Activated naive CD4-positive, alpha-beta T cell treated with anti-CD3 and anti-CD28 coated beads, Interleukin-2, amount 50 U/mL, for 16 hours (primary cell): ENCODE results near the gene DGLUCY.
"Not testable (repeated sequence)": the region's sequence is repeated elsewhere in the genome, so short reads cannot be mapped to it uniquely, and the experiment has no call there.

Experiments used
- DNase-seq: peaks from one replicate; pipeline ENCODE4 v3.0.0-alpha.2; 2020

Gene DGLUCY

DNA sequence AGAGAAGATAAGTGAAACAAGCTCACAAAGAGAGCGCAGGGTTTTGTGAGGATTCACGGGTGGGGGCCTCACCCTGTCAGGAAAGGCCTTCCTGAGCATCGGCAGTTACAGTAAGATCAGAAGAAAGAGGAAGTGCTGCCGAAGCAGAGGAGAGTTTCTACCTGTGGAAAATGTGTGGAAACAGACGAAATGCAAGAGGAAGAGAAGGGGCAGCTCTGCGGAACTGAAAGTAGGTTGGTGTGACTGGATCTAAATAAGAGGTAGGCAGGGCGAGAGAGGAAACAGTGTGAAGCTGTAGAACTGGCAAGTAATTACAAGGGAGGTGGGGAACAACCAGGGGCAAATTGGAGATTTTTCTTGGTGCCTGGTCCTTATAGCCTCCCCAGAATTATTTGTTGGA is 128.0 kb downstream of the DGLUCY start:
- no peak for DNase-seq

DNA sequence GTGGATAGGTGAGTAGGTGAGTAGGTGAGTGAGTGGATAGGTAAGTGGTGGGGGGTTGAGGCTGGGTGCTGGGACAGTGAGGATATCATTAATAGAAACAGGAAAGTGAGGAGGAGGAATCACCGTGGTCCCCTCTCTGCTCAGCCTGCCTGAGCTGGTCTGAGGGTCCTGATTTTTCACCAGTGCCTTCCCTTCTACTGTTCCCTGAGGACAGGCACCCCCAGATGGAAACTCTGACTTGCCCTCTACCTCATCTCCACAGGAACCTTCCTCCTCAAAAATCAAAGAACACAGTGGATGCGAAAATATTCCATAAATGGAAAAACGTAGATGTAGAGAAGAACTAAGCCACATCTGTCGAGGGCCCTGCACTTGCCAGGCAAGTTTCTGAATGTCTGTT is 128.8 kb downstream of the DGLUCY start:
- DNase-seq = no peak

DNA sequence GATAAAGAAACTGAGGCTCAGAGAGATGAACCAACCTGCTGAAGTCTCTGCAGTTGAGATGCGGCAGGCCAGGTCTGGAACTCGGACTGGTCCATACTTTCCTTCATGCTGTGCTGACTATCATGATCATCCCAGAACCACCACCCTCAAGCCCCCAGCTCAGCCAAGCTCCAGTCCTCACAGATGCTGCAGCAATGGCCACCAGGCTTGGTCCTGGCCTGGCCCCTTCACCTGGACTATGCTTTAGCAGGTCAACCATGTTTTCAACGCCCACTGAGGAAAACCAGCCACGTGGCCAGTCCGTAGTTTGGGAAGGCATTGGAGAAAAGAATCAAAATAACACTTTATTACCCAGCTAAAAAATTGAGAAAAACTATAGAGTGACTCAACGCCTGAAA is 129.2 kb downstream of the DGLUCY start:
- no peak for DNase-seq

DNA sequence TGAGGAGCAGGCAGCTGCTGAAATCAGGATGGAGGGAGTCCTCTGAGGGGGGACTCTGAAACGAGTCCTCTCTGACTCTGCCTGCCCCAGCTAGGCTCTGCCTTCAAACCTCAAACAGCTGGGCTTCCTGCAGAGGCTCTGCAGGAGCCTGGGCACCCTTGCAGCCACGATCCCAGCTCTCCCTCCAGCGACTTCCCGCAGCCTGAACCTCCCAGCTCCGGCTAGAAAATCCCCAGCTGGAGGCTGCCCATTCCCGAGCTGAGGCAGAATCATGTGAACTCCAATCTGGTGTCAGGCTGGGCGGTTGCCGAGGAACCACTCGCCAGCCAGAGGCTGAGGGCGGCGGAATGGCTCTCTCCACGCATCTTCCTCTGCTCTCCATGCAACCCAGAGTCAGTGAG is 130.6 kb downstream of the DGLUCY start, which contains the start of gene GPR68:
GPR68 (minus strand) TSS at position 204 of the 401 bp plus-strand sequence. CDS start 9,654 bp downstream, outside the sequence.
- DNase-seq = no peak

DNA sequence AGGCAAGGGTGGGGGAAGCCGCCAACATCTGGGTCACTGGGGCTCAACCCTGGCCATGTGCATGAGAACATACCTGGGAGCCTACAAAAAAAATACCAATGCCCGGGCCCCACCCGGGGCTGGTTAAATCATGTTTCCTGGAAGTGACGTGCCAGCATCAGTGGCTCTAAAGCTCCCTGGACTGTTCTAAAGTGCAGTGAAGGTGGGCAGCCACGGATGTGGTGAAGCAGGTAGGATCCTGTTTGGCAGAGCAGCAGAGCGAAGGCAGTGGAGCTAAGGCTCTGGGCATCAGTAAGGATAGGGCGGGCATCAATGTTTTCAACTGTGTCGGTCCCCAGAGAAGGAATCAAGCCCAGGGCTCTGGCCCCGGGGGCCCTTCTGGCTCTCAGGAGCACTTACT is 131.2 kb downstream of the DGLUCY start:
- peak; percentile 51 for DNase-seq

DNA sequence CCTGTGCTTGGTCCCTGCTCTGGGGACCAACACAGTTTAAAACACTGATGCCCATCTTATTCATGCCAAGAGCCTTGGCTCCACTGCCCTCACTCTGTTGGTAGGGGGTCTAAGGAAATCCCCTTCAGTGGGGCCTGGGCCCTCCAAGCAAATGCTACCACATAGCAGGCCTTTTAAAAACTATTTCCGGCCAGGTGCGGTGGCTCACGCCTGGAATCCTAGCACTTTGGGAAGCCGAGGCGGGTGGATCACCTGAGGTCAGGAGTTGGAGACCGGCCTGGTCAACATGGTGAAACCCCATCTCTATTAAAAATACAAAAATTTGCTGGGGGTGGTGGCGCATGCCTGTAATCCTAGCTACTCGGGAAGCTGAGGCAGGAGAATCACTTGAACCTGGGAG is 131.7 kb downstream of the DGLUCY start:
- not testable (repeated sequence) for DNase-seq

DNA sequence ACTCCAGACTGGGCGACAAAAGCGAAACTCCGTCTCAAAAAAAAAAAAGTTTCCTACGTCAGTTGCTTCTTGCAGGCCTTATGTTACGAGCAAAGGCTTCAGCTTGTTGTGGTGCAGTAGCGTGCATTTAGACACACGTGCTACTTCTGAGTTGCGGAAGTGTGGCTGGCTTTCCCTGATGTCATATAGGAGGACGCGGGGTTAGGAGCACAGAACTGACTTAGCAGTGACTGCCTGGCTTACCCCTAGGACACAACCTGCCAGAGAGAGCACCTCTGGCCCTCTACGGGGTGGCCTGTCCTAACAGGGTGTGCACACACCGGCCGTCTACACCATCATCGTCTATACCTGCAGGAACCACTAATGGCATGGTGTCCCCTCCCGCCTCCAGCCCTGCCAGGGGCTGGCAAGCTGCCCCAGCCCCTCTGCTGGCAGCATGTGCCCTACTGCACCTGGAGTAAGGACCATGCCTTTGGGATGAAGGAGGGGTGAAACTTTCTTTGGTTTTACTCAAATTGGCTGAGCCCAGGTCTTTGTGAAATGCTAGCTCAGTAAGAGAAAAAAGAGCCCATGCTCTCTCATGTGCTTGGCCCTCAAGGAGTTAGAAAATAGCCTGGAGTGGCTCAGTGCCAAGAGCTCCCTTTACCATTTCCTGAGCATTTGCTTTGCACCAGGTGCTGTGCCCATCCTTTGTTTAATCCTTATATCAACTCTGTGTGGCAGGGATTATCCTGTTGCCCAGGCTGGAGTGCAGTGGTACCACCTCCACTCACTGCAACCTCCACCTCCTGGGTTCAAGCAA is 132.4 kb downstream of the DGLUCY start:
- peak; percentile 64 for DNase-seq

DNA sequence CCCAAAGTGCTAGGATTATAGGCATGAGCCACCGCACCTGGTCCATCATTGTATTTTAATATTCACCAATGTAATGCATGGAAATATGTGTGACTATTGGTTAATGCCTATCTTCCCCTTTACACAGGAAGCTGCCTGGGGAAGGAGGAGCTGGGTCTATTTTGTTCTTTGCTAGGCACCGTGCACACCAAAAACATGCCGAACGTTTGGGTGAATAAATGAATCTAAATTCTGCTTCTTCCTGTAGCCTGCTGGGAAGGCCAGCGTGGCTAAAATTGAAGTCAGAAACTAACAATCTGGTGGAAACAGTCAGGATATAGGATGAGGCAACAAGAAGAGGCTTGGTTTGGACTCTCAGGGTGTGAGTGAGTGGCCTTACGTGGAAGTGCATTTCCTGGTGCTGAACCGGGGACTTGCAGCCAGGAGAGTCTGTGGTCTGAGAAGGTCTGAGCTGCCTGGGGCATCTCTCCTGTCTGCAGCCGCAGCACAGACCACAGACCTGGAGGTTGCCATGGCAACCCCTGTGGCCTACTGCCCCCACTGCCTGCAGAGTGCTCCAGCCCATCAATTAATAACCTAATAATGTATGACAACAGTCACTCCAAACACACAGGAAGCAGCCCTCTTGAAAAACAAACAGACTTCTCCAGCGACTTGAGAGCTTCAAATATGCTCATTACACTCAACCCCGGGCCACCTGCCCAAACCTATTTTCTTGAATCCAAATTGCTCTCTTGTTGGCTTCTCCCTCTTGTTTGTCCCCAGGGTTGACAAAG is 136.2 kb downstream of the DGLUCY start:
- DNase-seq = no peak

DNA sequence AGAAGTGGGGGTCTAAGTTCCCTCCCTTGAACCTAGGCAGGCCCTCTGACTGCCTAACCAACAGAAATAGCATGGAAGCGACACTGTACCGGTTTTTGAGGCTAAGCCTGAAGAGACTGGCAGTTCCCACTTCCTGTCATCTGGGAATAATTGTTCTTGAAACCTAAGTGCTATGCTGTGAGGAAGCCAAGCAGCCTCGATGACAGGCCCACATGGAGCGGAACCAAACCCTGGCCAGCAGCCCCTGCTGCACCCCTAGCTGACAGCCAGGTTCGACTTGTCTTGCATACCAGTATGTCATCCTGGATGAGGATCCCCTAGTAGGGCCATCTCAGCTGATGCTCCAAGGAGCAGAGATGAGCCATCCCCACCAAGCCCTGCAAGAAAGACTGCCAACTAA is 137.0 kb downstream of the DGLUCY start:
- DNase-seq = no peak

DNA sequence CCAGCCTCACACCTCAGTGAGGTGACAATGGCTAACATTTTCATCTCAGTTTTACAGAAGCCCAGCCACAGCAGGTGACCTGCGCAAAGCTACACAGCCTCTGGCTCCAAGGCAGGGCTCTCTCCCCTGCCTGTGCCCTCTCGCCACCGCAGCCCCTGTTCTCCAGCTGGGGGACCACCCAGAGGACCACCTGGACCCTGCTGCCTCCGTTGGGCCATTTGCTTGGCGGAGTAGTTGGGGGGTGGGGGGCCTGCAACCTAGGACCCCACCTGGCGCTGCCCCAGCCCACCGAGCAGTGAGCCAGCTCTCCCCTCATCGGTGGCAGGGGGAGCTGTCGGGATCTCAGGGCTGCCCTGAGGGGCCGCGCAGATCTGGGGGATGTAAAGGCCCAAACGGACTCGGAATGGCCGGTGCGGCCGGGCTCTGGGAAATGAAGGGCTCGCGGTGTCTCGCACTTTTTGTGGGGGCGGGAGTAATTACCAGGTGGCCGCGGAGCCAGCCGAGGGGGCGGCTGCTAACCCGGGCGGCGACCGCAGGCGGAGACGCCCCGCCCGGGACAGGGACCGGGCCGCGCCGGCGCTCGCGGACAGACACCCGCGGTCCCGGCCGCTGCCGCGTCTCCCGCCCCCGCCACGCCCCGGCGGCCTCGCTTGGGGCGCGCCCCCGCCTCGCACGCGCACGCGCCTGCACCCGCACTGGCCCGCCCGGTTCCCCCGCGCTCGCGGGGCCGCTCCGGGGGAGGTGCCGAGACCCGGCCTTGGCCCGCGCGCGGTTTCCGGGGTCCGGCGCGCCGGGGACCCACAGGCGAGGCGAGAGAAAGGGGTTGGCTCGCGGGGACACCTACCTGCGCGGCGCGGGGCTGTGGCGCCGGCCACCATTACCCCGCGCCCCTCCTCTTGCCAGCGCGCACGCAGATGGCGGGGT is 139.3 kb downstream of the DGLUCY start:
- peak; percentile 57 for DNase-seq

DNA sequence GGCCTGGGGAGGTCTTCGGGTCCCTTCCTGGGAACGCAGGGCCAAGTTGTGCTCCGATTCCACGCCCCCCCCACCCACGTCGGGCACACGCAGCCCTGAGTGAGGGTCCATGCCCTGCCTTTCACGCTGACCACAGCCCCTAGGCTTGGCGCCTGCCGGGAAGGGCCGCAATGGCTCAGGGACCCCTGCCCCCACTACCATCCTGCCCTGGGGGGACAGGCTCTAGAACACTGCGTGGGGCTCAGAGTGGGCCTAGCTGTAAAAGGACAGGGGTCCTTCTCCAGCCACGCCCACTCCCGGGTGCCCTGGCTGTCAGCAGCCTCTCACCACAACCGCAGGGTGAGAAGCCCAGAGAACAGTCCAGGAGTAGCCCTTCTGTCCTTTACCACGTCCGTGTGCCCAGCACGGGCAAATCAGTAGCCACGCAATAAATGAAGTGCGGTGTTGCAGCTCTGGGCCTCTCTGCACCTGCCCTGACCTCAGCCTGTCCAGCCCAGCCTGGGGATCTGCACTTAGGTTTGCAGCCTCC is 140.0 kb downstream of the DGLUCY start:
- no peak for DNase-seq

DNA sequence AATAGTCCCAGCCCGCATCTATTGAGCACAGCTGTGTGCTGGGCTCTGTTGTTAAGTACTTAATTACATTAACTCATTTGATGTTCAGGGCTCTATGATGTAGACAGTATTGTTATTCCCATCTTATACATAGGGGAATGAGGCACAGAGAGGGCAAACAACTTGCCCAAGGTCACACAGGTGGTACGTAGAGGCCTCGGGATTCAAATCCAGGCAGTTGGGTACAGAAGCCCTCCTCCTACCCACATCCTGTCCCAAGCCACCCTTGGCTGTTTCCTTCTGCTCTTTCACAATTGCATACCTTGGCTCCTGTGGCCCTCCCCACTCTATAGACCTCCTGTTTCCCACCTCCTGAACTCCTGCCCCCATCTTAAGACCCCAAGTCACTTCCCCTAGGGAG is 140.6 kb downstream of the DGLUCY start:
- no peak for DNase-seq

DNA sequence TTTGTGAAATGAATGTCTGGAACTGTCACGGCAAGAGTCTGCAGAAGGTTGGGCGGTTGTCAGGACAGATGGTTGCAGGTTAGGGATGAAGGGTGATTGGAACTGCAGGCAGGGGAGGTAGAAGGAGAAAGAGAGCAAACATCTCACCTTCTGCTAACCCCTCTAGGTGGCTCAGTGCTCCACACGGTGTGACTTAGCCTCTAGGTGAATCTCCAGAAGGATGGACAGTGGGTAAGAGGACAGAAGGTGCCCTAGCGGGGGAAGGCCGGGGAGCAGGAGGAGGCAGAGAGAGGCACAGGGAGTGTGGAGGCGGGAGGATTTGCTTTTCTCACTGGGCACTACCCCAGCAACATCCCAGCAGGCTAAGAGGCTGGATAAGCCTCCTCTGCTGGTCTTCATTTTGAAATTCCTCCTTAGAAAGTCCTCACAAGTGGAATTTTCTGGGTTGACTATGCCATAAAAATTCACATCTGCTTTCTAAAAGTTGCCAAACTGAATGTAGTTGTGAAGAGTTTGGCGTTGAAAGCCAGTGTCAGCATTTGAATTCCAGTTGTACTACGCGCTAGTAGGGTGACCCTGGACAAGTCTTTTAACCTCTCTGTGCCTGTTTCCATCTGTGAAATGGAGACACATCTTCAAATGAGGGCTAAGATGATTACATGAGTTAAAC is 141.3 kb downstream of the DGLUCY start:
- DNase-seq = no peak

DNA sequence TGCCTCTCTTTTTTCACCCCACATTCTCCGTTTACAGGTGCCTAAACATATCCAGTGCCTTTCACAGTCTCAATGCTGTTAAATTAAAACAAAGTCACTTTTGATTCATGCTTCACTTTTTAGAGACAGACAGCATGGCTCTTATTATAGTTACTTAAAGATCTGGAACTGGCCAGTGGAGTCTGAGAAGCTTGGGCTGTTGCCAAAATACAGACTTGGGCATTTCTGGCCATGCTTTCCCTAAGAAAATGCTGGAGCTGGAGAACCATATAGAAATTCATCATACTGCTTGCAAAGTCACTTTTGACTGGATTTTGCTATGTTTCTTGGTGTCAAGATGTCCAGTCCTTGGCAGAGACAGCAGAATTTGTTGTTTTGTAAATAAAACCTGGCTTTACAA is 142.8 kb downstream of the DGLUCY start:
- no peak for DNase-seq

DNA sequence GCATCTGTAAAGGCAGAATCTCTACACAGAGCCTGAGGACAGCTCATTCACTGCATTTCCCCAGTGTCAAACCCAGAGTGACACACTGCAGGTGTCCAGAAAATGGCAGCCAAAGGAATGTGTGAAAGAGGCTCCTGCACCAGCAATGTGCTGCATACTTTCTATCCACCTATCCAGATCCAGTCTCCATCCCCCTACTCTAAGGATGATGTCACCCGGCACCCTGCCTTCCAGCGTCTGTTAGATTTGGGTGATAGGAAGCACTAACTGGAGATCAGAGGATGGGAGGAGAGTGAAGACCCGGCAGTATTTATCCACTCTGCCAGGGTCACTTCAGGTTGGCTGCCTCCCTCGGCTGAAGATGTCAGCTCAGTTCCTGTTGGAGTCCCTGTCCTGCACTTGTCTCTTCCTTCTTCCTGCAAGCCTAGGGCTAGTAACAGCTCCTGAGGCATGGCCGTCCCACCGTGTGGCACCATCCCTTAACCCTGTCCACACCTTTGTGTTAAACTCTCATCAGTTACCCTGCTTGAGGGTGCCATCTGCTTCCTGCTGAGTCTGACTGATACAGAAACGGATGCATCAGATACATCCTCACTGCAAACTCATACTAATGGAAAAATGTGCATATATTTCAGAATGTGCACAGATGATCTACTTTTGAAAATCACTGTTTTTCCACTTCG is 143.6 kb downstream of the DGLUCY start:
- DNase-seq = no peak

DNA sequence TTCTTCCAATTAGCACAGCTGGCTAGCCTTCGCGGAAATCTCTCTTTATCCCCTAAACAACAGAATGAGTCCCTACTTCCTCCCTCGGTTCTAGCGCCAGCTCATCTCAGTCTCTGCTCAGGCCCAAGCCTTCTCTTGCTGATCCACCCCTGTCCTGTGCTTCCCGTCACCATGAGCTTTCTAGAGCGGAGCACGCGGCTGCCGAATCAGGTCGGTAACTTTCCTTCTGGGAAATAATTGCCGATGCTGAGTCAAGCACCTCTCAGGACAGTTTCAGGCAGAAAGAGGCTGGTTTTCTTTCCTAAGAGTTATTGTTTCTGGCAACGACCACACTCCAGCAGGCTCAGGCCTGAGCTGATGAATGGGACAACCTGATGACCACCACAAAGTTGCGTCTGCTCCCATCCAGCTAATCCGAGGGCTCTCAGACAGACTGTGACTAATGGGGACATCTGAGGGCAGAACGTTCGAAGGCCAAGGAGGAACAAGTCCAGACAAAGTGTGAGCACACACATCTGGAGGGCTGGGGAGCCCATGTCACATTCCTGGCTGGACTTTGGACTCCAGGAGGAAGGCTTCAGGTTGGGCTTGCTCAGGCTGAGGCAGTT is 144.2 kb downstream of the DGLUCY start:
- no peak for DNase-seq

DNA sequence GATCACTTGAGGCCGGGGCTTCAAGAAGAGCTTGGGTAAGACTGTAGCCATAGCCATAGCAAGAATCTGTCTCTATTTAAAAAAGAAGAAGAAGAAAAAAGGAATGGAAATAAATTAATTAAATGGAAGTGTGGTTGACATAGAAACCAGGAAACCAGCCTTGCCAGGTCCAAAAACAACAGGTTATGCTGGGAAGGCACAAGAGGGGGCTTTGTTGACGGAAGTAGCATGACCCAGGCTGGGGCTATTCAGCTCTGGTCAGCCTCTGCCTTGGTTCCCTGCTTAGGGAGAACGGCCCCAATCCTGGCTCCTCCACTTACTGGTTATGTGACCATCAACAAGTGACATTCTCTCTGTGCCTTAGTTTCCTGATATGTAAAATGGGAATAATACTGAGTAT is 145.0 kb downstream of the DGLUCY start:
- DNase-seq = no peak

DNA sequence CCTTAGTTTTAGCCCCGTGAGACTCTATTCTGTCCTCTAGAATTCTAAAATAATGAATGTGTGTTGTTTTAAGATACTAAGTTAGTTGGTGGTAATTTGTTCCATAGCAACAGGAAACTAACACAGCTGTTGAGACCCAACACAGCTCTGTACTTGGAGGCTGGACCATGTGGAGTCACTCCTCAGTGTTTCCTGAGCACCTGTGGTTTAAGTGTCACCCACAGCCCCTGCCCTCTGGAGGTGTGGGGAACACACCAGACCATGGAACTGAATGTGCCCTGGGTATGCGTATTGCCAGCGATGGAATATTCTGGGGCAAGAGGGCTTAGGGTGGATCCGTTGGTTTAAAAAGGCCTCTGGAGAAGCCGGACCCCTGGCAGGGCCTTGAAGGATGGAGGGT is 147.2 kb downstream of the DGLUCY start:
- DNase-seq = no peak

DNA sequence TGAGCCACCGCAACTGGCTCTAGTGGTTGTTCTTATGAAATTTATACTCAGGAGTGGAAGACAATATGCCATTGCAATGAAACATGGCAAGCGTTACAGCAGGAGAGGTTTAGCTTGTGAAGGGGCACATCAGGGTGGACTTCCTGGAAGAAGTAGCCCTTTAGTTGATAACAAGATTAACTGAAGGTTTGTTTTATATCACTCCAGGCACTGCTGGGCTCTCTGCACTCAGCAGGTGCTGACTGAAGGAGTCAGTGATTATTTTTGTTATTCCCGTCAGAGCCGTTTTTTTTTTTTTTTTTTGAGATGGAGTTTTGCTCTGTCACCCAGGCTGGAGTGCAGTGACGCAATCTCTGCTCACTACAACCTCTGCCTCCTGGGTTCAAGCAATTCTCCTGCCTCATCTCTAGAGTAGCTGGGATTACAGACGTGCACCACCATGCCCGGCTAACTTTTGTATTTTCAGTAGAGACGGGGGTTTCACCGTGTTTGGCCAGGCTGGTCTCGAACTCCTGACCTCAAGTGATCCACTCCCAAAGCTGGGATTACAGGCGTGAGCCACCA is 148.2 kb downstream of the DGLUCY start:
- DNase-seq = no peak

DNA sequence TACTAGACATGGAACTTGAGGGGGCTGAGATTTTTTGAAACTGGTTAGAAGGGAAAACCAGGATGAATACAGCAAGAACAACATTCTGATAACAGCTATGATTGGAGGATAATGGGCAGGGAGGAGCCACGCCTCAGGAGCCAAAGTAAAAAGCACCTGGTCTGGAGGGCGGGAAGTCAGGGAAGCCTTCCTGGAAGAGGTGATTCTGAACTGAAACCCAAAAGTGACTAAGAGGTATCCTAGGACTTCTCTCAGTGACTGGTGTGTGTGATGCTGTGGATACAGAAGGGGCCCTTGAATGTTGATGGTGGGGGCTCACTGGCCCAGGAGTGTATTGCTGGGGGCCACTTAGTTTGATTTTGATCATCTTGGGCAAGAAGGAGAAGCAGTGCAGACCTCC is 149.5 kb downstream of the DGLUCY start:
- no peak for DNase-seq
